Colon (tissue), 2 donors: ENCODE results near the gene ZNRF3.
"Not testable (repeated sequence)": the region's sequence is repeated elsewhere in the genome, so short reads cannot be mapped to it uniquely, and the experiment has no call there.

ENCODE experiments used
- FAIRE-seq: peaks from 2 replicates; lab custom pipeline; 2012; peaks lifted over from hg19 to GRCh38; lab: Jason Lieb, UNC
- donor health status: control.
- donor health status: control.

ZNRF3 gene

DNA sequence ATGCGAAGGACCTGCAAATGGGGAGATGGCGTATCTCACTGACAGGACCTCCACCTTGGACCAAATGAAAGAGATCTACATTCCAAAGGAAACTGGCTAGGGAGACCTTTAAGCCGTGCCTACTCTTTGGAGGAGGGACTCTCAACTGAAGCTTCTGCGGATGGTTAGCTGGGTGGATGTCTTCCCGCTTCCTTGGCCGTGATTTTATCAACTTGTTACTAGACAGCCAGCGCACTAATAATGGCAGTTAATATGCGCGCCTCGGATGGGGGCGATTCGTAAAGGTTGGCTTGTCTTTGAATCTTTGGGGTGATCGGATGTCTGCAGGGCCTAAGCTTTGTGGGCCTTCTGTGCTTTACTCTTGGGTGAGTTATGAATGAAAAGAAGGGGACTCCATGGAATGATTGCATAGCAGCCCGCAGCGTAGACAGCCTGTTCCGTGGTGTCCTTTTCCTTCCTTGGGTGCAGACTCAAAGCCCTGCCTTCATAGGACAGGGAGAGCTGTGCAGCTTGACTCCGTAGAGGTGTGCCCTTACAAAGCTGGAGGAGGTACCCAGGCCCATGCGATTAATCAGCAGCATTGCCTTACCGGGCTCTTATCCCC, 1.5 kb downstream of the ZNRF3 start:
- no peak for FAIRE-seq

DNA sequence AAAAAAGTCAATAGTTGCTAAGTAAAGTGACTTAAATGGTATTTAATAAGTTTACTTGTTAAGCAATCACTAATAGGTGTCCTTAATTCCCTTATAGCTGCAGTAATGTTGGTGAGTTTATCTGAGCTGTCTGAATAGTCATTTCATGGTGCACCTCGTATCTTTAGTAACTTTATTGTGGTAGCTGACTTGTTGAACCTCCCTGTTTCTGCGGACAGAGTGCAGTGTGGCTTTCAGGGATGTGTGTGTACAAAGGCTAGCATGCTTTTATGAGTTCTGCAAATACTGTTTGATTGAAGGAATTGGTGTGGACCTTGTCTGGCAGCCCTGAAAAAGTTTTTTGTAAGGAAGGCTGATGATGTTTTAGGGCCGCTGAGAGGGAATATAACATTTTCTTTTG, 2.6 kb downstream of the ZNRF3 start:
- no peak for FAIRE-seq

DNA sequence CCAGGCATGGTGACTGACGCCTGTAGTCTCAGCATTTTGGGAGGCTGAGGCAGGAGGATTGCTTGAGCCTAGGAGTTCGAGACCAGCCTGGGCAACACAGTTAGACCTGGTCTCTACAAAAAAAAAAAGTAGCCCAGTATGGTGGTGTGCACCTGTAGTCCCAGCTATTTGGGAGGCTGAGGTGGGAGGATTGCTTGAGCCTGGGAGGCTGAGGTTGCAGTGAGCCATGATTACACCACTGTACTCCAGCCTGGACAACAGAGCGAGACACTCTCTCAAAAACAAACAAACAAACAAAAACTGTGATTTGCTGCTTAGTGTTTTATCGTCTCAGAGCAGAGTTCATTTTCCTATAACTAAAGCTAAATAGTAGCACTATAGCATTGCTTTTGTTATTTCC, 3.3 kb downstream of the ZNRF3 start:
- FAIRE-seq, result not testable (repeated sequence)

DNA sequence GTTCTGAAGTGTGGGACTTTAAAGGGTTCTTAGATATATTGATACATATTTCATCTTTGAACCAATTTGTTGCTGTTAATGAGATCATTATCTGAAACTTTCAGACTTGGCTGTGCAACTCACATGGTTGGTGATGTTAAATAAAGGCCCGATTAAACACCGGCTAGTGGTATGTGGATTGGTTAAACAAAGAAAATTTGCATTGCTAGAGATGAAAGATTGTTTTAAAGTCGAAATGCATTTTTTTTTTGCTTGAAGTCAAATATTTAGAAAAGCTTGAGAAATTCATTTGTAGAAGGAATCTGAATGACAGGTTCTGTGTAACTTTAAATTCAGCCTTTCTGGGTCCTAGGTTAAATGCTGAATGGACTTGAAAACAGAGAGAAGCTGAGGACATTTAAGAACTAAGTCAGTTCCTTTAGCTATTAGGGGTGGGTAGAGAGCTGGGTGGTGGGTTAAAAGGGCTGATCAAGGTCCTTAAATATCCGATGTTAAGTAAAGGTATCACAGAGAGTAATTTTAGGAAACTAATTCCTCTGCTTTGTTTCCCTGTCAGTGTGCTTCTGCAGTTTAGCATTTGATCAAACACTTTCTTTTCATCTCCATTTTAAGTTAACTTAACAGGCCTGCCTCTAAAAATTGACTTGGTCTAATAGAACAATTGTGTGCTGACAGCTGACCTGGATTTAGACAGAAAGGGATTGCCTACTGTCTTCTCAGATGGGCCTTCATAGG, 4.5 kb downstream of the ZNRF3 start:
- FAIRE-seq, result no peak

DNA sequence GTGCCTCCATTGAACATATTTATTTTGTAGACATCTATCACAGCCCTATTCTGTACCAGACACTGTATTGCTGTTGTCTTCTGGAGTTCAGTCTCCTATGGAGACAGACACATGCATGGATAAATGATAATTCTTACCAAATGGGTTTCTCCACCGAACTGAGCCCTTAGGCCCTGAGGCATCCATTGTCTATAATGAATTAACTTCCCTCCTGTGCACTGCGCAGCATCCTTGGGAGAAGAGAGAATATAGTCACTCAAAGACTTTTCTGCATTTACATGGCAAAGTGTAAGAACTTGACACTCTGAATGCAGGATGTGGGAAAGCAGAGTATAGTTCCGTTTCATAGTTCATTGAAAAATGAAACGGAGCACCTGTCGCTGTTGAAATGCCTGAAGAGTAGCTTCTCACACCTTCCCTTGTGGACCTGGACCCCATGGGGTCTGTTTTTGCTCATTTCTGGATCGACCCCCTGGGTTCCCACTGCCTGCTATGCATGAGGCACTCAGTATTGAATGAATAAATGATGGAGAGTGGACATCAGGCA, 6.2 kb downstream of the ZNRF3 start:
- FAIRE-seq, result no peak

DNA sequence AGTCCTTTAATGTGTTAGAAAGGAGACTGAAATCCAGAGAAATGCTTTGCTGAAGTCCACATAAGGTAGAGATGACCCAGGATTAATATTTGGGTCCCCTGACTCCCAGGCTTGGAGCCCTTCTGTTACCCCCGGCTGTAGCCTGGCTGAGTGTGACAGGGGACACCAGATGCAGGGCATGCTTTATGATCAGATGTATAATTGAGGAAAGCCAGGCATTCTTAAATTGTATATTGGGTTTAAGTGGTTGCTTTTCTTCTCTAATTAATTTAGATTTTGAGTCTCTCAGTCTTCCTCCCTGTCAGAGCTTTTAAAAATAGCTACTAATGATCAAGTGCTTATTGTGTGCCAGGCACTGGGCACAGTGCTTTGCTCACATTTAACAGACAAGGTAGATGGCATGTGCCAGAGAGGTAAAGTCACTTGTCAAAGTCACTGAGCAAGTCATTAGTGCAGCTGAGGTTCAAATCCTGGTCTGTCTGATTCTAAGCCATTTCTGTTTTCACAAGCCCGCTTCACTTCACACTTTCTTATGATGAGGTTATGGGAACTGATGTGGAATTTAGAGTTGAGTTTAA, 7.9 kb downstream of the ZNRF3 start:
- no peak for FAIRE-seq

DNA sequence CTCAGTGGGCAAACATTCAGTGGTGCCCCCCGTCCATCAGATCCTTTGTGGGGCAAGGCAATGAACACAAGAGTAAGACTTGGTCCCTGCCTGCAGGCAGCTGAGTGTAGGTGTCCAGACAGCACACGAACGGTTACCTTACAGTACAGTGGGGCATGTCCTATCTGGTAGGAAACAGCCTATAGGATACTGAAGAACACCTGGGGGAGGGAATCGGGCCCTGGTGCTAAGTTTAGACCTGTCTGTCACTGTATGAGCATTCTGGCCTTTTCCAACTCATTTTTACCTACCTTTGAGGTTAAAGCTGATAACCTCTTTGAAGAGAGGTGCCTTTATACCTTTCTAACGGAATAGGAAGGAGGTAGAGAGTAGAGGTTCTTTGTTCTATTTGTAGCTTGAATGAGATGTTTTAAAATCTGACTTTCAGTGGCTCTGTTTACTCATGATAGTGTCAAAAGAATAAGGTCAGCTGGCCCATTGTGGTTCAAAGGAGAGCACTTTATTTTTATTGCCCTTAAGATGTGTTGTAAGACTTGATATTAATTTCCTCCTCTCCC, 8.9 kb downstream of the ZNRF3 start:
- no peak for FAIRE-seq

DNA sequence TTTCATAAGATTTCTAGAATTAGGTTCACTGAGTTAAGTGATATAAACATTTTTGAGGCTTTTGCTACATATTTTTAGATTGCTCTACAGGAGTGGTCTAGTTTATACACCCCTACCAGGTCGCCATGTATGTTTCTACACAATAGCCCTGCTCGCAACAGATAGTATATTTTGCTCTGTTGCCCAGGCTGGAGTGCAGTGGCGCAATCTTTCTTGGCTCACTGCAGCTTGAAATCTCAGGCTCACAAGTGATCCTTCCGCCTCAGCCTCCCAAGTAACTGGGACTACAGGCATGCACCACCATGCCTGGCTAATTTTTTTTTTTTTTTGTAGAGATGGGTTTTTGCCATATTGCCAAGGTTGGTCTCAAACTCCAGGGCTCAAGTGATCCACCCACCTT, 10.4 kb downstream of the ZNRF3 start:
- FAIRE-seq, result no peak

DNA sequence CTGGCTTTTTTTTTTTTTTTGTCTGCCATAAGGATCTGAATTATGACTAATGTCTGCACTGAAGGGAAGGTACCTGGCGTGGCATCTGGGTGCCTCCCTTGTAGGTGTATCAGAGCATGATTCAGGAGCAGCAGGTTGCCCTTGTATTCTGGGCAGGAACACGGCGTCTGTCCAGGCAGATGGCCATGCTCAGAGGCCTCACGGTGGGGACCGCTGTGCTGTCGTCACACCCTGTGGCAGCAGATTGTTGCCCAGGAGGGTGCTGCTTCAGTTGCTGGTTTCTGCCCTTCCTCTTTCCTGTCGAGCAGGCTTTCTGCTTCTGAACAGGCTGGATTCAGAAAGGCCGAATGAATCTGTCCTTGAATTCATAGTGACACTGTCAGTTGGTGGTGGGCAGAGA, 11.0 kb downstream of the ZNRF3 start:
- FAIRE-seq, result no peak

DNA sequence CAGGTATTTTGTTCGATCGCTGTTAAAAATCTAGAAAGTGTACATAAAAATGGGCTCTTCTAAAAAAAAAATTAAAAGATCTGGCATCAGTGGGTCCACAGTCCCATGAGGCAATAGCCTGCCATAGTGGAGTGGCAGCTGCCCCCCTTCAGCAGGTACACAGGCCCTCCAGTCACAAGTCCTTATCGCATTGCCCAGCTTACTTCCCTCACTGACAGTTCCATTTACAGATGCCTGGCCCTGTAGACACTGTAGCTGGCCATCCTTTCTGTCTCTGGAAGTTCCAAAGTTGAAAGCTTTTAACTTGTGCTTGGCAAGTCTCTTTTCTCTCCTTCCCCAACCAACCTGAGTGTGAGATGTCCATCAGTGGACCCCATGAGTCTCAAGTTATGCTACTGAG, 11.4 kb downstream of the ZNRF3 start:
- no peak for FAIRE-seq

DNA sequence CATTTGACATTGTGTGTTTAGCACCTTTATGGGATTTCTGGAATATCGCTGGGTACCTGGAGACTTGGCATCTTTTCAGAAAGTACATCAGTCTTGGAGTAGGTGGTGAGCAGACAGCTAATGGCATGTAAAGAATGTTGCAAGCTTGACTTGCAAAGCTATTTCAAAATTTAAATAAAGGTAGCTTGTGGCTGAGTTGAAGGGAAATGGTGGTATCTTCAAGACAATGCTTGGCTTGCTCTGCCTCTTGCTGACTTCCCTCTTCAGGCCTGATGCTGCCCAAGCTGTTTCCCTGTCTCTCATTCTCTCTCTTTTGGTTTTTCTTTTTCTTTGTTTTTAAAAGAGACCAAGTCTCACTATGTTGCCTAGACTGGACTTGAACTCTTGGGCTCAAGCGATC, 13.2 kb downstream of the ZNRF3 start:
- FAIRE-seq, result no peak

DNA sequence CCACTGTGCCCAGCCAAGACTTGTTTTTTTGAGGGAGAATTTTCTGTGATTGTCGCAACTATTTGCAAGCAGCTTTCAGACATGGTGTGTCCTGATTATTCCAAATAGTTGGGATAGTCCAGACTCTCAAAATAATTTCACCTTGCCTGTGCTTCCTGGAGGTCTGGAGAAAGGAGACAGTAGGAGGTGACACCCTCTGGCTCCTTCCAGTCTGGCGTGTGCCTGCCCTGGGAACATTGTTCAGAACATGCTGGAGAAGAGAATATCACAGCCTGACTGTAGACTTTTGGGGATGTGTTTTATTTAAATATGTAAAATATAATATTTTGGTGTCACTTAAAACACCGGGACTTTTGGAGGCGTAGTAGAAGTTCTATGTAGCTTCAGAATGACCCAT, 14.9 kb downstream of the ZNRF3 start:
- FAIRE-seq, result no peak

DNA sequence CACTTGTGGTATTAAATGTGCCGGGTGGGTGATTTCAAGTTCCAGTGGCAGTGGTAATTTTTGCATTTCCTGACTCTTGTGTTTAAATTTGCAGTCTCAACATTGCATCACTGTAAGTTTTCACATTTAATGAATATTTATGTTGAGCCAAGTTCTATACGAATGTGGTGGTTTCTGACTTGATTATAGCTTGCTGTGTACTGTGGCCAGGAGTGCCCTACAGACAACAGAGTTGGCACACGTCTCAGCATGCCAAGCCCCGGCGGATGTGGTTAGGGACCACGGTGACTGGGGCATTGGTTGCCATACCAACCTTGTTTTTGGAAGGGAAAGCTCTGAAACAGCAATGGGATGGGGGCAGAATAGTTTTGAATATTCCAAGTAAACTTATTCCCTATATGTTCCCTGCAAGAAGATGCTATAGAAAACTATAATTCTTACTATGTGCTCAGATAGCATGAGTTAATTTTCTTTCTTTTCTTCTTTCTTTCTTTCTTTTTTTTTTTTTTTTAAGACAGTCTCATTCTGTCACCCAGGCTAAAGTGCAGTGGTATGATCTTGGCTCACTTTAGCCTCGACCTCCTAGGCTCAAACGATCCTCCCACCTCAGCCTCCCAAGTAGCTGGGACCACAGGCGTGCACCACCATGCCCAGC, 16.0 kb downstream of the ZNRF3 start:
- no peak for FAIRE-seq

DNA sequence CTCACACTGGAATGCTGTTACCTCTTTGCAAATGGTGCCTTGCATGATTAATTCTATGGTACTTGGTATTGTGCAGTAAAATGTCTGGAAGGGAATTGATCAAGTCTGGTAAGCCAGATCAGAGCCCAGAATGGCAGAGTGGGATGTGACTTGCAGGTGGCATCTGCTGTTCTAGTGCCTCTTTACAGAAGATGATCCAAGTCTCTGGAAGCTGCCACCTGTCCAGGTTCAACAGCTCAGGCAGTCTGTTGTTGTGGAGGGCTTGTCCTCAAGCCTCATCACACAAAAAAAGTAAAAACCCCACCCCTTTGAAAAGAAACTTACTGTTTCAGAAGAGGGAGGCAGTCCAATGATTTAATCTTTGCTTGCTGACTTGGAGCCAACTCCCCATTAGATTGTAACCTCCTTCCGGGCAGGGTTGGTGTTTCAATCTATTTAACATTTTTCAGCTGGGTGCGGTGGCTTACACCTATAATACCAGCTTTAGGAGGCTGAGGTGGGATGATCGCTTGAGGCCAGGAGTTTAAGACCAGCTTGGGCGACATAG, 17.1 kb downstream of the ZNRF3 start:
- FAIRE-seq, result no peak

DNA sequence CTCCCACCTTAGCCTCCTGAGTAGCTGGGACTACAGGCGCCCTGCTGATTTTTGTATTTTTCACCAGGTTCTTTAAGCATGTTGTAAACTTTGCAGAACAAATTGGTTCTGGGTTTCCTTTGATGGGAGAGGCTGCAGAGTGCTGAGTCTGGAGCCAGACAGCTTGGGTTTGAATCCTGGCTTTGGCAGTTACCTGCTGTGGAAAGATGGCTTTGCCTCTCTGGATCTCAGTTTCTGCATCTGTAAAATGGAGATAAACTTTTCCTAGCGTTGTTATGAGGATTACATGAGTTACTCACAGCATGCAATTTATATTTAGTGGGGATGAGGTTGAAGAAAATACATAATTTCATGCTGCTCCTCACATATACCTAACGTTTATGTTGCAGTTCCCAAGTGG, 19.1 kb downstream of the ZNRF3 start:
- no peak for FAIRE-seq

DNA sequence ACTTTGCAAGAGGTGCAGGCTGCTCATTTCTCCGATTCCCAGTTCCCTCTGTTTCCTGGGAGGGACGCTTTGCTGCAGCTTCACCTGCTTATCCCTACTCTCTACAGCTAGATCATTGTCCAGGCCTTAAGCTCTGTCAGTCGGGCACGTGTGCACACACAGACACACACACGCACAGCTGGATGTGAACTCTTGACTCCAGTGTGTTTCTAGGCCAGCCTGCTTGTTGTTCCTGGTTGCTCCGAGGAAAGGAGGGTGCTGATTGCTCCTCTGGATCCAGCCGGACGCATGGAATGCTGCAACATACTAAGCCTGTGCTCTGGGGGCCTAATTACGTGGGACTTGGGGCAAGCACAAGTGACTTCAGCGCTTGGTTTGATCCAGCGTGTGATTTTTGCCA, 19.7 kb downstream of the ZNRF3 start:
- no peak for FAIRE-seq

DNA sequence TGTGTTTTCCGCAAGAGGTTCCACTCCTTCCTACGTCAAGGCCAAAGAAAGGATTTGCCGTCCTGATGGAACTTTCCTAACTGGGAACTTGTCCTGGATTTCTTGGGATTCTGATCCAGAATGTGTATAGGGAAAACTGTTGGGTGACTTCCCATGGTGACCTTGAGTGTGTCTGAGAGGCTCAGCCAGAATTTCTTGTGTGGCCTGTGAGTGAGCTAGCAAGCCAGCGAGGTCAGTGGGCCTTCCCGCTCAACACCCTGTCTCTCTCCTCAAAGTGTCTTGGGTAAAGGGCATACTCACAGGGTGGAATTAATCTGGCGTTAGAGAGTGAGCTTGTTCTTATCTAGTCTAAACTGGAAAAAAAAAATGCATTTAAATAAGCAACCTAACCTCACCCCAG, 20.4 kb downstream of the ZNRF3 start:
- FAIRE-seq, result no peak

DNA sequence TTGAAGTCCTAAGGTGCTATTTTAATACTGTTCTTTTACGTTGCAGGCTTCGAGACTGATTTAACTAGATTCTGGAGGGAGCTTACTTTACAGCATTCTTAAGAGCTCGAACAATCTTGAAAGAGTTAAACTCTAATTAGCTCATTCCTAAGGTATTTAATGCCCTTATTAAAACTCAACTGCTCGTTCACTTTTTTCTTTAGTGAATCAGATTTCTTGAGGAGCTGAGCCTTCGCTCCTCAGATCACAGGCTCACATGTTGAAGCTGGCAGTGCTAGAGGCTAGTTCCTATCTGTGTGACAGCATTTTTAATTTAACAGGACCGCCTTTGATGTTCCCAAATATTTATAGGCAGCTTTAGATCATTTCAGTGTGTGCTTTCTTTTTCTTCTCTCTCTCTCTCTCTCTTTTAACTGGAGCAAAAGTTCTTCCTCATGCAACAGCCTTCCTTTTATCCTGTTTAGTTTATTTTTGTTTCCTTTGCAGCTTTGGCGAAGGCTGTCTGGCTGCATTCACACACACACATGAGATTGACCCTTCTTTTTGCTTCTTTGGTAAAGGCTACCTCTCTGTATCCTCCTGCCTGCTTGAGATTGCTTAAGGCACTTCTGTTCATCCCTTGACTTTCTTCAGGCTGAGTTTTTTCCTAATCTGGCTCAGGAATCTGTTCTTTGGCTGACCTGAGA, 21.0 kb downstream of the ZNRF3 start:
- no peak for FAIRE-seq

DNA sequence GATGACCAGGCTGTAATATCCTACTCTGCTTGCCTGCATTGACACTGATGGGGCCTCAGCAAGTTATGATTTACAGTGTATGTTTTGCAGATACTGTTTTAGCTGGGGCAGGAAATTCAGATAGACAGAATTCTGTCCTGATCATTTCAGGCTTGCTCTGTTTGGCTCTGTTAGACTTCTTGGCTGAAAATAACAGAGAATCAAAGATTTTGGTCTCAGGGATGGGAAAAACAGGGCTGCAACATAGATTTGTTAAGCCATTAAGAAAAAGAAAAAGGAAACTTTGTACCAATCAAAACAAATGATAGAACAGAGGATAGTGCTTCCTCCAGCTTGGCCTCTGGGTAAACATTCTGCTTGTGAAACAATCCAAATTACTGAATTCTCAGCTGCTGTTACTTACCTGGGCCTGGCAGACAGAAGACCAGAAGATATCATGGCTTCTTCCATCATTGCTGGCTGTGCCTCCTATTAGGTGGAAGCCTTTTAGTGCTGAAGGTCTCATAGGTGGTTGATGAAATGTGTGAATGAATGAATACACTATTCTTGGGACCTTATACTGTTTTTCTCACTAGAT, 22.0 kb downstream of the ZNRF3 start:
- no peak for FAIRE-seq

DNA sequence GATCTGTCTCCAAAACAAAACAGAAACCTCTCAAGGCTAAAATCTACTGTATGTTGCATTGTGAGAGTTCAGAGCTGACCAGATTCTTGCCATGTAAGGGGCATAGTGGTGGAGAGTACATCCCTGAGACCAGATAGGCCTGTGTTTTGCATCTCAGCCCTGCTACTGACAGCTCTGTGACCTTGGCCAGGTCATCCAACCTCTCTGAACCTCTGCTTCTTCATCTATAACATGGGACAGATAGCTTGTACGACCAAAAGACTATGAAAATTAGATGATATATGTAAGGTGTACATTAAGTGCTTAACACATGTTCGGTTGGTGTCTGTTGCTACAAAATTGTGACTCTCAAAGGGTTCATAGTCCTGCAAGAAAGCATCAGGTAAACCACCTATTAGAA, 22.9 kb downstream of the ZNRF3 start:
- FAIRE-seq, result no peak

DNA sequence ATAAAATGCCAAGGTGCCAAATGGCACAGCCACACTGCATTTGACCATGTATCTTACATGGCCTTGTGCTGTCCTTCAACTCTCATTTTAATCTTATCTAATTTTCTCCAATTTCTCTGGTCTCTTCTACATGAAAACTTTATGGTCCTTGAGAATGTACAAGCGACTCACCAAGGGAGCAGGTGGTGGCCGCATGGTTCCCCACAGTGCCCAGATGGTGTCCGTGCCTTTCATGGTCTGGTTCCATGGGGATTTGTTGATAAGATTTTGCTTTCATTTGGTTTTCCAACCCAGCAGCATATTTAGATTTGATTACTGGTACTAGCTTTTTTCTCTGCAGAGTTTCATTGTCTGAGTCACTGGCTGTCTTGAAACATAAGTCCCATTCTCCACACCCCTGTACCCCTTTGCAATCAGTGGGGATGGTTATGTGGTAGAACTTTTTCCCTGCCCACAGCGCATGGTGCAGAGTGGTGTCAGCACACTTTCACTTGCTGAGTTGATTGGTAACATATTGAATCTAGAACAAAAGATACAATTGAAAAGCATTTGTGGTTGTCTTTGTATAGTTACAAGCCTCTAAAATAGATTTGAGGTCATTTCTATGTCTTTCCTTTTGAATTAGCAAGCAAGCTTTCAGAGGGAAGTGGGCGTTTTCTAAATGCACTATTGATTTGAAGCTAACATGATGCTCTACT, 24.1 kb downstream of the ZNRF3 start:
- FAIRE-seq, result no peak
